Thymus (tissue), 11 donors: ENCODE results near the gene TOP2B. TPM values are rescaled to one million over a fixed set of nuclear protein-coding genes. Genes with fewer than 3 reads are reported as not detected.

Experiments
- DNase-seq, 9 donors: peaks; one replicate each; pipeline ENCODE4 v3.0.0-alpha.2; 2013; ENCODE audit warnings: low spot score in 9 of 9, low read depth in 6 of 9, missing footprints in 1 of 9
- H3K27ac ChIP-seq, 2 donors: one replicate each; pipeline ENCODE4 v1.5.1; 2013; ENCODE audit warnings: control low read depth in 1 of 2, low read depth in 1 of 2, low read length in 1 of 2, mild to moderate bottlenecking in 1 of 2, moderate library complexity in 1 of 2
- H3K27me3 ChIP-seq, 2 donors: one replicate each; pipeline ENCODE4 v1.5.1; 2013; ENCODE audit warnings: low read length in 1 of 2; ENCODE audit not compliant: control insufficient read depth in 2 of 2, insufficient read depth in 1 of 2
- H3K36me3 ChIP-seq, 2 donors: one replicate each; pipeline ENCODE4 v1.5.1; 2013; ENCODE audit warnings: low read length in 1 of 2, mild to moderate bottlenecking in 1 of 2, moderate library complexity in 1 of 2; ENCODE audit not compliant: control insufficient read depth in 2 of 2, insufficient read depth in 2 of 2
- H3K4me1 ChIP-seq, 2 donors: one replicate each; pipeline ENCODE4 v1.5.1; 2013; ENCODE audit warnings: low read length in 2 of 2; ENCODE audit not compliant: control insufficient read depth in 2 of 2, insufficient read depth in 2 of 2
- H3K4me3 ChIP-seq, 2 donors: one replicate each; pipeline ENCODE4 v1.5.1; 2013; ENCODE audit warnings: low read length in 2 of 2, control low read depth in 1 of 2, mild to moderate bottlenecking in 1 of 2
- H3K9me3 ChIP-seq, 2 donors: one replicate each; pipeline ENCODE4 v1.5.1; 2013; ENCODE audit warnings: low read length in 1 of 2, mild to moderate bottlenecking in 1 of 2; ENCODE audit not compliant: control insufficient read depth in 2 of 2, insufficient read depth in 1 of 2
- WGBS: extraction: QIAGEN DNeasy Blood & Tissue Kit; methylation state at CpG from one replicate; pipeline ENCODE4 v1.1.7; 2013; 5-methylcytosine and 5-hydroxymethylcytosine counted together
- polyA plus RNA-seq: library from polyadenylated mRNA; stranded (reverse); fragments of 200-250 nt; gene quantifications from one replicate; pipeline ENCODE4 v1.2.3, GENCODE V29; 2013
- total RNA-seq: library from RNA; stranded (reverse); fragments of 120-200 nt; gene quantifications from one replicate; pipeline ENCODE4 v1.2.4, GENCODE V29; 2013
- donor health status: healthy.

Gene TOP2B
- total and polyA plus RNA-seq, 2 donors = 122 to 186 TPM

GRCh38 chr3:25566358-25566920 lies 98.3 kb downstream of the TOP2B start:
- Histone ChIP-seq H3K27ac (no peak overlapping the region), H3K27me3 (no peaks in the 10 kb centered on the region), H3K4me3 (no peak overlapping the region), H3K9me3 (no peaks in the 10 kb centered on the region), H3K36me3 (no peaks in the 10 kb centered on the region), H3K4me1 (no peaks in the 10 kb centered on the region)
- WGBS = 91% methylated on average over 5 of the region's 5 CpGs
- no peak for DNase-seq

DNA sequence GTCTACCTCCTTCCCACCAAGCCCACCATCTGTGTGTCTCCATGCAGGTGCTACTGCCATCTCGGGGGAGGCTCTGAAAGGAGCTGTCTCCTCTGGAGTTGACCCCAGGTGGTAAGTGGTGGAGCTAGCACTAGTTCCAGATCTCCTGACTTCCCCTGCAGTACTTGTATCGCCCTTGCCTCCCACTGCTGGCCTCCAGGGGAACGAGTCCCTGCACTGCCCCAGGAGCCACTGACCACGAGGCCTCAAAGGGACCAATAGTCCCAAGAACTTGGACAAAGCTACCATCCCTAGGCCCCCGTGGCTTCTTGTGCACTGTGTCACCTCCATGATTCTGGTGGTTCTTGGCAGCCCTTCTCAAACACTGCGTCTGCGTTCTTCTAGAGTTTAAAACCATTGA lies 98.9 kb downstream of the TOP2B start:
- H3K4me3 ChIP-seq = no peak overlapping the region
- 94% methylated on average over 7 of the region's 7 CpGs for WGBS
- no peaks in the 10 kb centered on the region for H3K9me3 ChIP-seq
- no peaks in the 10 kb centered on the region for H3K36me3 ChIP-seq
- no peaks in the 10 kb centered on the region for H3K27me3 ChIP-seq
- DNase-seq = no peak
- H3K4me1 ChIP-seq = no peaks in the 10 kb centered on the region
- no peak overlapping the region for H3K27ac ChIP-seq

DNA sequence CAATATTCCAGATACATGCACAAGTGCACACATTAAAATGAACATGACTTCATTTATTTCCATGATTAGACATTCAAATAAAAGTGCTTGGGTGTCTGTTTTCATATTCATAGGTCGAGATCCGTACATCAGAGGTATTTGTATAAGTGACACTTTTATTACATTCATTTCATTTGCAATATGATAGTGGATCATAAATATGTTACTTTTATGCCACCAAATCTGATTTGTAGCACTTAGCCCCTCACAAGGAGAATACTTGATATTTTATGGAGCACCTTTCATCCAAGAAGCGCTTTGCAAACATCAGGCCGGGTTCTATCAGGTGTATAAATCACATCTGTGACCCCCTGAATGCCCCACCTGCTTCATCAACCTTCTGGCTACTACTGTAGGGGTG lies 100.6 kb downstream of the TOP2B start:
- 93% methylated on average over 4 of the region's 4 CpGs for WGBS
- no peaks in the 10 kb centered on the region for H3K4me1 ChIP-seq
- no peak overlapping the region for H3K27ac ChIP-seq

DNA sequence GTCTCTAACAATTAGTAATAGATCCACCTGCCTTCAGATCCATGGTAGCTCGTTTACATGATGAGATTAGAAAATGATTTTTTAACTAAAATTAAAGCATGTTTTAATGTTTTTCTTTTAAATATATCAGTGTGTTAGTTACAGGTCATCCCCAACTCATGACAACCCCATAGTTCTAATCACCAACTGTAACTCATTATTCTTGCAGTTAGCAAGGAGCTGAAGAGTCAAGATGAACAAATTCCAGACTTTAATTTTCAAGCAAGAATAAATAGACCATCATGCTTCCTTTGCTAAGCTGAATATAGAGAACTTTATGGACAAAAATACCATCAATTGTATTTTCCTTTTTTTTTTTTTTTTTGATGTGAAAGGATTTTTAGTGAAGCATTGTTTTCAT lies 101.1 kb downstream of the TOP2B start:
- Histone ChIP-seq H3K9me3 (no peaks in the 10 kb centered on the region), H3K27ac (no peak overlapping the region), H3K4me3 (no peak overlapping the region), H3K27me3 (no peaks in the 10 kb centered on the region), H3K36me3 (no peaks in the 10 kb centered on the region), H3K4me1 (no peaks in the 10 kb centered on the region)
- WGBS = 93% methylated on average over 1 of the region's 1 CpG
- DNase-seq = no peak

More for the DNA sequence above, 100.6 kb downstream of the TOP2B start:
- no peak for DNase-seq
- no peaks in the 10 kb centered on the region for H3K36me3 ChIP-seq
- H3K4me3 ChIP-seq = no peak overlapping the region
- no peaks in the 10 kb centered on the region for H3K9me3 ChIP-seq
- H3K27me3 ChIP-seq = no peaks in the 10 kb centered on the region

- WGBS = 90% methylated on average over 6 of the region's 6 CpGs
- Histone ChIP-seq H3K9me3 (no peaks in the 10 kb centered on the region), H3K4me1 (no peaks in the 10 kb centered on the region), H3K27me3 (no peaks in the 10 kb centered on the region), H3K36me3 (no peaks in the 10 kb centered on the region), H3K4me3 (no peak overlapping the region), H3K27ac (no peak overlapping the region)
- DNase-seq = no peak
These were observed 105.9 kb downstream of the TOP2B start for GRCh38 chr3:25558796-25559195.

DNA sequence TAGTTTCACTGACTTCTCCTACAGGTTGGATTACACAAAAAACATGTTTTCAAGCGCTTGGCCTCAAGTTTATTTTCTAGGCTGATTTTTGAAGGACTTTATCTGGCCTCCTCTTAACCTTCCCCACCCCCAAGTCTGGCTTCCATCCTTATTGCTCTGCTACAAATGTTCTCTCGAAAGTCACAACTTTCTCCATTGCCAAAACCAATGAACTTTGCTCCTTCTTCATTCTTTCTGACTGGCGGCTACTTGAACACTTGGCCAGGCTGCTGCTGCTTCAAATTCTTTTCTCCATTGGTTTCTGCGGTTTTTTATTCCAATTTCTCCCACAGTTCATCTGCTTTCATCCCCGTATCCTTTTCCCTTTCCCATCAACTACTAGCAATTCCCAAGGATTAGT lies 106.6 kb downstream of the TOP2B start:
- Histone ChIP-seq H3K9me3 (no peaks in the 10 kb centered on the region), H3K27ac (no peak overlapping the region), H3K27me3 (no peaks in the 10 kb centered on the region), H3K4me1 (no peaks in the 10 kb centered on the region), H3K36me3 (no peaks in the 10 kb centered on the region), H3K4me3 (no peak overlapping the region)
- 91% methylated on average over 5 of the region's 5 CpGs for WGBS
- no peak for DNase-seq

DNA sequence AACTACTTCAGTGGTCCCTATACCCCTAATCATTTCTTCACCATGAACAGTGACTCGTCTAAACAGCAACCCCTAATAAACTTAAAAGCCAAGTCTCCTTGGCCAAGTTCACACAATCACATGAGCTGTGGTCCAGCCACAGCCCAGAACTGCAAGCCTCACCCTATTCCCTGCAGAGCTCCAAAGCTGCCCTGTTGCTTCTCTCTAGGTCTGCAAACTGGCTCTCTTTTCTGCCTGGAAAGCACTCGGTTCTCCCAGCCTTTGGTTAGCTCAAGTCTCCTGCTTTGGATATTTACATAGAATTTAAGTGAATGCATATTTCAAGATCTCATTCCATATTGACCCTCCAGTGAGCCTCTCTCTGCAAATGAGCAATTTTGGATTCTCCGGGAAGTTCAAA lies 107.0 kb downstream of the TOP2B start:
- Histone ChIP-seq H3K9me3 (no peaks in the 10 kb centered on the region), H3K4me3 (no peak overlapping the region), H3K4me1 (no peaks in the 10 kb centered on the region), H3K27me3 (no peaks in the 10 kb centered on the region), H3K36me3 (no peaks in the 10 kb centered on the region), H3K27ac (no peak overlapping the region)
- 92% methylated on average over 3 of the region's 3 CpGs for WGBS
- DNase-seq = no peak

- Histone ChIP-seq H3K36me3 (no peaks in the 10 kb centered on the region), H3K27me3 (no peaks in the 10 kb centered on the region), H3K4me3 (no peak overlapping the region), H3K9me3 (no peaks in the 10 kb centered on the region), H3K4me1 (no peaks in the 10 kb centered on the region), H3K27ac (no peak overlapping the region)
- 92% methylated on average over 1 of the region's 1 CpG for WGBS
- DNase-seq = no peak
These were observed 108.3 kb downstream of the TOP2B start for GRCh38 chr3:25556447-25556846.

DNA sequence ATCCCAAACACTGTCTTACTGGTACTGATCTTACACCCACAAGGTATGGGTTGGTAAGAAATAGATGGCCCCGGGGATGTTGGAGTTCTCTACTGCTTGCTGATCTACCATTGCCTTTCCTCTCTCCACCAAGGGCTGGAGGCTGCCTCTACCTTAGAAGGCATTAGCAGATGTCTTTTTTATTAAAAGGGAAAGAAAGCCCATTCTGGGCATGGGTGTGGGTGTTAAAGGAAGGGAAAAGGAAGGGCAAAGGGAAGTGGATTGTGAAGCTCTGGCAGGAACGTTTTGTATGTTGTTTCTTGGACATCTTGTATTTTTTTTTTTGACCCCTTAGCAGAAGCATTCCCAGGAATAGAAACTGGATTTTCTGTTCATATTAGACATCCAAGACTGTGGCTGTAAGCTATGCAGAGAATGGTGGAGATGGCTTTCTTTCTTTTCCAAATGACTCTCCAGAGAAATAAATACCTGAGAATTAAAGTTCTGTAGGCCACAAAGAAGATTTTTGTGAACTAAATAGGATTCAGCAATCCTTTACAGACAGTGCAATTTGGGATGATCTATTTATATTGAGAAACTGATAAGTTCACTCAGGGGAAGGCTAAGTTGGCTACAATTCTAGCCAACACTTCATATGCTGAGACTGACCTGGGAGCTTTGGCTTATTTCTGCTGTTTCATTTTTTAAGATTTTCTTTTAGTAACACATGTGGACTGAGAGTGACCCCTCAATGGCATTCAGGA lies 108.8 kb downstream of the TOP2B start:
- WGBS = 67% methylated on average over 2 of the region's 2 CpGs
- Histone ChIP-seq H3K4me3 (no peak overlapping the region), H3K27ac (no peak overlapping the region), H3K36me3 (no peaks in the 10 kb centered on the region), H3K9me3 (no peaks in the 10 kb centered on the region), H3K27me3 (no peaks in the 10 kb centered on the region), H3K4me1 (no peaks in the 10 kb centered on the region)
- no peak for DNase-seq
